SK-N-SH treated with all-trans-retinoic acid at 6 μM for 48 hours (cell line): ENCODE measurements around the gene TBC1D13.

Experiments used
- ATAC-seq: fragments of 200-7000 bp; cut with Tn5 transposase; 3 replicates; pipeline ENCODE4 v1.9.1; 2020; ENCODE audit warnings: mild to moderate bottlenecking, moderate library complexity
- ARNTL ChIP-seq: fragments of 450-650 bp; formaldehyde crosslinking; IDR thresholded peaks from 2 replicates; pipeline ENCODE4 v1.5.0; 2020; ENCODE audit warnings: low read depth, mild to moderate bottlenecking, moderate library complexity, borderline replicate concordance
- BACH2 ChIP-seq: fragments of 250-450 bp; sonication (Bioruptor Pico); IDR thresholded peaks from 2 replicates; pipeline ENCODE4 v1.9.0; 2021; ENCODE audit warnings: mild to moderate bottlenecking, borderline replicate concordance
- CSDC2 ChIP-seq: fragments of 250-450 bp; sonication (Bioruptor Pico); IDR thresholded peaks from 2 replicates; pipeline ENCODE4 v1.5.0; 2020; ENCODE audit warnings: mild to moderate bottlenecking, moderate library complexity
- CSRNP3 ChIP-seq: fragments of 250-450 bp; sonication (Bioruptor Pico); IDR thresholded peaks from 2 replicates; pipeline ENCODE4 v1.5.1; 2021; ENCODE audit warnings: mild to moderate bottlenecking, moderate library complexity
- ESRRG ChIP-seq: fragments of 250-450 bp; sonication (Bioruptor Pico); IDR thresholded peaks from 2 replicates; pipeline ENCODE4 v1.6.1; 2021; ENCODE audit warnings: mild to moderate bottlenecking
- GLIS3 ChIP-seq: fragments of 250-450 bp; sonication (Bioruptor Pico); IDR thresholded peaks from 2 replicates; pipeline ENCODE4 v1.5.0; 2020; ENCODE audit warnings: mild to moderate bottlenecking, moderate library complexity
- ISL1 ChIP-seq: fragments of 250-450 bp; sonication (Bioruptor Pico); IDR thresholded peaks from 2 replicates; pipeline ENCODE4 v2.1.2; 2022; ENCODE audit warnings: mild to moderate bottlenecking, moderate library complexity
- OSR1 ChIP-seq: fragments of 250-450 bp; sonication (Bioruptor Pico); IDR thresholded peaks from 2 replicates; pipeline ENCODE4 v1.8.0; 2022; ENCODE audit warnings: moderate library complexity, mild to moderate bottlenecking, inconsistent platforms
- PATZ1 ChIP-seq: fragments of 250-450 bp; sonication (Bioruptor Pico); IDR thresholded peaks from 2 replicates; pipeline ENCODE4 v1.8.0; 2020; ENCODE audit warnings: mild to moderate bottlenecking, moderate library complexity, borderline replicate concordance
- POU6F1 ChIP-seq: fragments of 250-450 bp; sonication (Bioruptor Pico); IDR thresholded peaks from 2 replicates; pipeline ENCODE4 v1.8.0; 2021; ENCODE audit warnings: low read depth, mild to moderate bottlenecking, moderate library complexity, borderline replicate concordance
- PPARA ChIP-seq: fragments of 250-450 bp; sonication (Bioruptor Pico); IDR thresholded peaks from 2 replicates; pipeline ENCODE4 v1.5.0; 2020; ENCODE audit warnings: mild to moderate bottlenecking, borderline replicate concordance
- RARB ChIP-seq: fragments of 250-450 bp; sonication (Bioruptor Pico); IDR thresholded peaks from 2 replicates; pipeline ENCODE4 v1.8.0; 2021; ENCODE audit warnings: mild to moderate bottlenecking, moderate library complexity
- TCF4 ChIP-seq: fragments of 250-450 bp; sonication (Bioruptor Pico); IDR thresholded peaks from 2 replicates; pipeline ENCODE4 v1.8.0; 2021; ENCODE audit warnings: mild to moderate bottlenecking, moderate library complexity, borderline replicate concordance
- TOX ChIP-seq: fragments of 250-450 bp; sonication (Bioruptor Pico); IDR thresholded peaks from 2 replicates; pipeline ENCODE4 v1.8.0; 2021; ENCODE audit warnings: mild to moderate bottlenecking, moderate library complexity, borderline replicate concordance
- TSHZ2 ChIP-seq: fragments of 250-450 bp; sonication (Bioruptor Pico); IDR thresholded peaks from 2 replicates; pipeline ENCODE4 v1.5.0; 2020; ENCODE audit warnings: mild to moderate bottlenecking, moderate library complexity
- ZC3H10 ChIP-seq: fragments of 250-450 bp; sonication (Bioruptor Pico); IDR thresholded peaks from 2 replicates; pipeline ENCODE4 v1.5.1; 2021; ENCODE audit warnings: mild to moderate bottlenecking, moderate library complexity
- ZFP3 ChIP-seq: fragments of 250-450 bp; sonication (Bioruptor Pico); IDR thresholded peaks from 2 replicates; pipeline ENCODE4 v1.5.0; 2020; ENCODE audit warnings: mild to moderate bottlenecking, moderate library complexity
- ZFP30 ChIP-seq: fragments of 450-650 bp; formaldehyde crosslinking; IDR thresholded peaks from 2 replicates; pipeline ENCODE4 v1.5.0; 2022; ENCODE audit warnings: mild to moderate bottlenecking, moderate library complexity
- ZNF565 ChIP-seq: fragments of 450-650 bp; formaldehyde crosslinking; conservative IDR thresholded peaks from 2 replicates; pipeline ENCODE4 v1.5.0; 2020; ENCODE audit warnings: low read depth, mild to moderate bottlenecking, moderate library complexity
- ZNF70 ChIP-seq: fragments of 450-650 bp; formaldehyde crosslinking; IDR thresholded peaks from 2 replicates; pipeline ENCODE4 v1.5.0; 2020; ENCODE audit warnings: mild to moderate bottlenecking, moderate library complexity

TBC1D13 gene

GRCh38 chr9:128743421-128743820, 43.6 kb upstream of the TBC1D13 start (continued):
- TF ChIP-seq PATZ1 (CRISPR knock-in tag) (no peak), CSRNP3 (CRISPR knock-in tag) (no peak), RARB (no peak), ZFP3 (CRISPR knock-in tag) (no peak), OSR1 (CRISPR knock-in tag) (no peak), POU6F1 (CRISPR knock-in tag) (no peak), TCF4 (no peak), PPARA (CRISPR knock-in tag) (no peak), TOX (no peak)

GRCh38 chr9:128747241-128747640, 39.8 kb upstream of the TBC1D13 start:
- TF ChIP-seq CSDC2 (CRISPR knock-in tag) (no peak), TSHZ2 (CRISPR knock-in tag) (no peak), ISL1 (CRISPR knock-in tag) (no peak), PPARA (CRISPR knock-in tag) (no peak), ARNTL (no peak), ZNF565 (CRISPR knock-in tag) (no peak), ZNF70 (CRISPR knock-in tag) (no peak), BACH2 (no peak), ZC3H10 (CRISPR knock-in tag) (no peak), ZFP30 (CRISPR knock-in tag) (no peak), ESRRG (CRISPR knock-in tag) (no peak), PATZ1 (CRISPR knock-in tag) (no peak), TOX (no peak)
- TF ChIP-seq, all 23 proteins: peak for 0
- ATAC-seq, result no peak

- TF ChIP-seq ISL1 (CRISPR knock-in tag) (no peak), ZNF70 (CRISPR knock-in tag) (no peak), GLIS3 (CRISPR knock-in tag) (no peak), OSR1 (CRISPR knock-in tag) (no peak), ARNTL (no peak)
- no peak for ATAC-seq
These were observed 36.0 kb upstream of the TBC1D13 start for GRCh38 chr9:128750926-128751595.
